ENCODE data around the gene ADAMTS14.
"Not testable (repeated sequence)": the region's sequence is repeated elsewhere in the genome, so short reads cannot be mapped to it uniquely, and the experiment has no call there.

Gene ADAMTS14

GRCh38 chr10:70753026-70753663 is 80.8 kb downstream of the ADAMTS14 start:
- DNase-seq, result no peak

GRCh38 chr10:70753841-70754621 is 81.7 kb downstream of the ADAMTS14 start:
- no peak for DNase-seq

GRCh38 chr10:70756700-70757360 is 84.5 kb downstream of the ADAMTS14 start:
- no peak for DNase-seq

- DNase-seq, result no peak
These were observed 85.5 kb downstream of the ADAMTS14 start for GRCh38 chr10:70757856-70758255.

GRCh38 chr10:70758757-70759514 is 86.6 kb downstream of the ADAMTS14 start:
- no peak for DNase-seq

GRCh38 chr10:70759781-70760180 is 87.5 kb downstream of the ADAMTS14 start:
- DNase-seq, result no peak

GRCh38 chr10:70760271-70760787 is 88.0 kb downstream of the ADAMTS14 start:
- DNase-seq, result no peak

GRCh38 chr10:70761031-70761601 is 88.8 kb downstream of the ADAMTS14 start:
- no peak for DNase-seq

GRCh38 chr10:70761727-70762350 is 89.5 kb downstream of the ADAMTS14 start:
- DNase-seq, result no peak

- DNase-seq, result no peak
These were observed 90.3 kb downstream of the ADAMTS14 start for GRCh38 chr10:70762441-70763175.

- DNase-seq, result no peak
These were observed 91.3 kb downstream of the ADAMTS14 start for GRCh38 chr10:70763567-70763966.

- DNase-seq, result no peak
These were observed 93.7 kb downstream of the ADAMTS14 start for GRCh38 chr10:70765794-70766594.

- not testable (repeated sequence) for DNase-seq
These were observed 95.8 kb downstream of the ADAMTS14 start for GRCh38 chr10:70768026-70768685.

GRCh38 chr10:70769121-70769520 is 96.8 kb downstream of the ADAMTS14 start:
- DNase-seq, result no peak

GRCh38 chr10:70770001-70770400 is 97.7 kb downstream of the ADAMTS14 start:
- no peak for DNase-seq

- not testable (repeated sequence) for DNase-seq
These were observed 98.2 kb downstream of the ADAMTS14 start for GRCh38 chr10:70770516-70770915.

GRCh38 chr10:70771311-70772194 is 99.2 kb downstream of the ADAMTS14 start:
- no peak for DNase-seq

GRCh38 chr10:70772627-70773026 is 100.3 kb downstream of the ADAMTS14 start:
- DNase-seq, result no peak

- DNase-seq, result no peak
These were observed 101.2 kb downstream of the ADAMTS14 start for GRCh38 chr10:70773461-70773860.

Measured in activated gamma-delta T cell (primary cell).